Esophagus squamous epithelium (tissue), 4 donors: Measurements from ENCODE around the gene GMDS.

Source experiments
- POLR2A ChIP-seq, 4 donors: fragments of 450-650 bp; IDR thresholded peaks; one replicate each; pipeline ENCODE4 v1.6.1; 2017; ENCODE audit warnings: antibody characterized with exemption in 4 of 4, mild to moderate bottlenecking in 4 of 4, moderate library complexity in 3 of 4
- TF ChIP-seq, protein P1 (sequence below), 6 experiments: fragments of 450-650 bp in 4 of 6; fragments of 200-600 bp in 2 of 6; sonication (generic) in 2 of 6; IDR thresholded peaks; one replicate each; pipeline ENCODE4 v1.5.1; 2016 to 2019; ENCODE audit warnings: antibody characterized with exemption in 6 of 6, mild to moderate bottlenecking in 4 of 6, moderate library complexity in 4 of 6

- TF ChIP-seq, protein P1, sequence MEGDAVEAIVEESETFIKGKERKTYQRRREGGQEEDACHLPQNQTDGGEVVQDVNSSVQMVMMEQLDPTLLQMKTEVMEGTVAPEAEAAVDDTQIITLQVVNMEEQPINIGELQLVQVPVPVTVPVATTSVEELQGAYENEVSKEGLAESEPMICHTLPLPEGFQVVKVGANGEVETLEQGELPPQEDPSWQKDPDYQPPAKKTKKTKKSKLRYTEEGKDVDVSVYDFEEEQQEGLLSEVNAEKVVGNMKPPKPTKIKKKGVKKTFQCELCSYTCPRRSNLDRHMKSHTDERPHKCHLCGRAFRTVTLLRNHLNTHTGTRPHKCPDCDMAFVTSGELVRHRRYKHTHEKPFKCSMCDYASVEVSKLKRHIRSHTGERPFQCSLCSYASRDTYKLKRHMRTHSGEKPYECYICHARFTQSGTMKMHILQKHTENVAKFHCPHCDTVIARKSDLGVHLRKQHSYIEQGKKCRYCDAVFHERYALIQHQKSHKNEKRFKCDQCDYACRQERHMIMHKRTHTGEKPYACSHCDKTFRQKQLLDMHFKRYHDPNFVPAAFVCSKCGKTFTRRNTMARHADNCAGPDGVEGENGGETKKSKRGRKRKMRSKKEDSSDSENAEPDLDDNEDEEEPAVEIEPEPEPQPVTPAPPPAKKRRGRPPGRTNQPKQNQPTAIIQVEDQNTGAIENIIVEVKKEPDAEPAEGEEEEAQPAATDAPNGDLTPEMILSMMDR (IDR thresholded peaks at IDR 0.05): no peak
- TF ChIP-seq POLR2A (IDR thresholded peaks at IDR 0.05): no peak
Measured at GRCh38 chr6:1850840-1851157, 394.6 kb downstream of the GMDS start.
